Suppressor macrophage treated with lipopolysaccharide for 1 hour (primary cell): ENCODE results near the gene SLC10A3.

ENCODE experiments used
- DNase-seq, 3 donors: peaks; one replicate each; pipeline ENCODE4 v3.0.0-alpha.2; 2020 to 2022

Gene SLC10A3

GRCh38 chrX:154482786-154483185, 7.6 kb downstream of the SLC10A3 start:
- DNase-seq: no peak

DNA sequence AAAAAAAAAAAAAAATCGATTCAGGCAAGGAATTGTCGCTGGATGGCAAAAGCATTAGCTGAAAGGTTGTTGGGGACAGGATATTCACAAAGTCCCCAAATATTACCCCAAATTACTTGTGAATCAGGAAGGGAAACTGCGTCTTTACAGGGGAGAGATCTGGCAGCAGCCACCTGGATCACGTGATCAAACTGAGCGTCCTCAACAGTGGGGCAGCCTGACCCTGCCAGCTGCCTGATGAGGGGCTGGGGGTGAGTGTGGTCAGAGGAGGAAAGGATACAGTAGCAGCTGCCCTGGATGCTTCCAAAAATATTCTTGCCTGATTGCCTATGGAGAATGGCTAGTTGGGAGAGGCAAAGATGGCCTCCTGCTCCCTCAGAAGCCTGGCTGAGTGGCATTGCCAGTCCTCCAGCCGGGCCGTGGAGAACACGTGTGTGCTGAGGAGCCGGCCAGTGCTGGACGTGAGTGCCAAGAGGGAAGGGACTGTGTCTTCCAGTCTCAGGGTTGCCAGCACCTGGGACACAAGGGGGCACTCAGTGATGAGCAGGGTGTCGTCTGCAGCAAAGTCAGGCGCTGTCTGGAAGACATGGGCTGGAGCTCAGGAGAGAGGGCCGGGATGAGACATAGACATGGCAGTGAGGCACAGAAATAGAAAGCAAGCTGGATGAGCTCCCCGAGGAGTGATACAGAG, 8.4 kb downstream of the SLC10A3 start:
- no peak for DNase-seq

DNA sequence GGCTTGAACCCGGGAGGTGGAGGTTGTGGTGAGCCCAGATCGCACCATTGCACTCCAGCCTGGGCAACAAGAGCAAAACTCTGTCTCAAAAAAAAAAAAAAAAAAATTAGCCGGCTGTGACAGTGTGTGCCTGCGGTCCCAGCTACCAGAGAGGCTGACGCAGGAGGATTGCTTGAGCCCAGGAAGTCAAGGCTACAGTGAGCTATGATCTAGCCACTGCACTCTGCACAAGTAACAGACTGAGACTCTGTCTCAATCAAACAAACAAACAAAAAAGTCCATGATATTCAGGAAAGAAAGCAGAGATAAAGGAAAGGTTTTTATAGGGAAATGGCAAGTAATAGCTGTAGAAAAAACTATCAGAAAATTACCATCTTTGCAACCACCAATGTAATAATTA, 9.2 kb downstream of the SLC10A3 start:
- no peak for DNase-seq

DNA sequence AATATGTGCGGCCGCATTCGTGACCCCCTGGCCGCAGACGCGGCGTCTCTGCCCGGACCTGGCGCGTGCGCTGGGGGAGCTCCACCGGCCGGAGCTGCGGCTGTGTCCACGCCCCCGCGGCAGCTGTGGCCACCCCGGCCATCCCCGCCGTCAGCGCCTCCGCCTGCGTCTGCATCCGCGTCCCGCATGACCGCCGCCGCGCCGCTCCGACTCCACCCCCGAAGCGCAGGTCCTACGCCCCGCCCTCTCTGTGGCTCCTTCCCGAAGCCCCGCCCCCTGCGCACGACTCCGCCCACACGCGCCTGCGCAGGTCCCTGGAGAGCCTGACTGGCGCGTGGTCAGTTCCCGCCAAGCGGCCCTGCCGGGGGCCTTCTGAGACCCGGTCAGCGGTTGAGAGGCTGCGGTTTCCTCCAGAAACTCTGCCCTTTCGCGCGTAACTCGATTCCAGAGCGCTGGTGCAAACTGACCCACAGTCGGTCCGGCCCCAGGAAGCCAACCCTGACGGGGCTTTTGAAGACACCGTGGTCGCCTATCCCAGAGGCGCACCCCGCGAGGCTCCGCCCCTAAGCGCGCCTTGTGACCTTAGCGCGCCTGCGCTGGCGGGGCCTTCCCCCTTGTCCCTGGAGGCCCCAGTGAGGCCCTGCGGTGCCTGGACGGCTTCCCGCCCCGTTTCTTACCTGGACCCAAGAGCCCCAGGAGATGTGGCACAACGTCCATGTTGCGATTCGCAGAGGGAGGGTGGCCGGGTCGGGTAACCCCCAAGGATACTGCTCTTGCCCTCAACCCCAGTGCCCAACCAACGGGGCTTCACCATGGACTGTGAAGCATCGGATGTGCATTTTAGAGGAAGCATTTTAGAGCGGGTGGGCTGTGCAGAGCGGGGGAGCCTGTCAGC, 11.5 kb downstream of the SLC10A3 start, which contains the start of gene LAGE3:
Gene LAGE3, minus strand, starts transcription at position 554 of the 895 bp plus-strand sequence. Its CDS starts 366 bp downstream, at position 188.
- DNase-seq: peak; percentile 94 to 97 (median 96)

GRCh38 chrX:154477891-154478477, 12.4 kb downstream of the SLC10A3 start:
- no peak for DNase-seq

GRCh38 chrX:154476821-154477220, 13.6 kb downstream of the SLC10A3 start:
- no peak for DNase-seq

DNA sequence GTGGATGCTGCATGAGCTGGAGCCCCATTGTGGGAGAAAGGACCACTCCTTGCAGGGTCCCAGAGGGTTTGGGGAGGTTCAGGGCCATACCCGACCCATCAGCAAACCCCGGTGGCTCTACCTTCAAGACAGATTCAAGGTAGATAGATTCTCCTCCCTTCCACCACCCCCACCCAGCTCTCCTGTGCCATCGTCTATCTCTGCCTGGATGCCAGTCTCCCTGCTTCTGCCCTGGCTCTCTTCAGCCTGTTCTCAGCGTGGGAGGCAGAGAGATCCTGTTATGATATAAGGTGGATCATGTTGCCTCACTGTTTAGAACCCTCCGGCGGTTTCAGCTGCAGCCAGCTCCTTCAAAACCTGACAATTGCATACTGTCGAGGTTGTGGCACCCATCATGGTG, 16.7 kb downstream of the SLC10A3 start:
- no peak for DNase-seq

- DNase-seq: no peak
Observed at GRCh38 chrX:154472685-154473632, 17.5 kb downstream of the SLC10A3 start.

DNA sequence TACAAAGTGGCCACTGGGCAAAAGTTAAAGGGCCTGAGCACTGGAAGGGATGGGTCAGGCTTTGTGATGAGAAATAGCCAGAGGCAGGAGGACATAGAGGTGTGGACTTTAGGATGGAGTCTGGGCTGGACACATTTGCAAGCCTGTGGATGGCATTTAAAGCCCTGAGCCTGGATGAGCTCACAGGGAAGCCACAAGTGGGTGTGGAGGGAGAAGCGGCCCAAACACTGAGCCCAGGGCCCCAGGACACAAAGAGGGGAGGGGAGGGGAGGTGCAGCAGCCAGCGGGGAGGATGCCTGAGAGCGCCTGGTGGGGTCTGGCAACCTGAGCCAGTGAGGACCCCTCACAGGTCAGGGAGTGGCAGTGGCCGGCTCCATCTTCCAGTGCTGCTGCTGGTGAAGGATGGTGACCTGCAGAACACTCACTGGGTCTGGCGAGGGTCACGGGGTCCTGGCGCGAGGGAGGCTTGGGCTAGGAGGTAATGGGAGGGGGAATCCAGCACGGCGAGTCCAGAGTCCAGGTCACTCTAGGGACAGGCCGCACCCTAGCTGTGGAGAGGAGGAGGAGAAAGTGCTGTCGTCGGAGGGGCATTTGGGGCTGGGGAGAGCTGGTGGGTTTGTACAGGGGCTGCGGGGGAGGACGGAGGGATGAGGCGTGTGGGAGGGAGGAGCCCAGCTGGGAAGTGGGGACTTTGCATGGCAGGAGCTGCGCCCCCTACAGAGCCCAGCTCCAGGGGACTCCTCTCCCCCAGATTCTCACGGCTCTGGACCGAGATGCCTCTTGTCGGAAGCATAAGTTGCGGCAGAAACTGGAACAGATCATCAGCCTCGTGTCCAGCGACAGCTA, 18.4 kb downstream of the SLC10A3 start:
- DNase-seq: no peak

- no peak for DNase-seq
Observed at GRCh38 chrX:154470914-154471568, 19.4 kb downstream of the SLC10A3 start.

DNA sequence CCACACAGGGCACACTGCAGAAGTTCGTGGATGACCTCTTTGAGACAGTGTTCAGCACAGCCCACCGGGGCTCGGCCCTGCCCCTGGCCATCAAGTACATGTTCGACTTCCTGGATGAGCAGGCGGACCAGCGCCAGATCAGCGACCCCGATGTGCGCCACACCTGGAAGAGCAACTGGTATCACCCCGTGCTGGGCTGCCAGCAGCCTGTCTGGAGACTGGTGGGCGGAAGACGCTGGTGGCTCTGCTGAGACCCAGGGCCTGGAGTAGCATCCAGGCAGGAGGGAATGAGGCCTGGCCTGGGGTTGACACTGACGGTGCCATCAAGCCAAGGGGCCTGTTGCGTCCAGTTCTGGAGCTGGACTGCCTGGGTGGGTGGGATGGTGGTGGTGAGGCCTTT, 20.0 kb downstream of the SLC10A3 start:
- DNase-seq: no peak

GRCh38 chrX:154469880-154470279, 20.5 kb downstream of the SLC10A3 start:
- DNase-seq: no peak

- no peak for DNase-seq
Observed at GRCh38 chrX:154469114-154469513, 21.3 kb downstream of the SLC10A3 start.

GRCh38 chrX:154468217-154468616, 22.2 kb downstream of the SLC10A3 start:
- no peak for DNase-seq

DNA sequence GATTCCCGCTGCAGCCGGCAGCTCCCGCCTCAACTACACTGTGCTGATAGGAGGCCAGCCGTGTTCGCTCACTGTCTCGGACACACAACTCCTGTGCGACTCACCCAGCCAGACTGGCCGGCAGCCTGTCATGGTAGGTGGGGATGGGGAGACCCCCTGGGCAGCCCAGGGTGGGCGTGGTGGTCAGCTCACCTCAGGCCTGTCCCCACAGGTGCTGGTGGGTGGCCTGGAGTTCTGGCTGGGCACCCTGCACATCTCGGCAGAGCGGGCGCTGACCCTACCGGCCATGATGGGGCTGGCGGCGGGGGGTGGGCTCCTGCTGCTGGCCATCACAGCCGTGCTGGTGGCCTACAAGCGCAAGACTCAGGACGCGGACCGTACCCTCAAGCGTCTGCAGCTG, 22.9 kb downstream of the SLC10A3 start:
- DNase-seq: no peak

DNA sequence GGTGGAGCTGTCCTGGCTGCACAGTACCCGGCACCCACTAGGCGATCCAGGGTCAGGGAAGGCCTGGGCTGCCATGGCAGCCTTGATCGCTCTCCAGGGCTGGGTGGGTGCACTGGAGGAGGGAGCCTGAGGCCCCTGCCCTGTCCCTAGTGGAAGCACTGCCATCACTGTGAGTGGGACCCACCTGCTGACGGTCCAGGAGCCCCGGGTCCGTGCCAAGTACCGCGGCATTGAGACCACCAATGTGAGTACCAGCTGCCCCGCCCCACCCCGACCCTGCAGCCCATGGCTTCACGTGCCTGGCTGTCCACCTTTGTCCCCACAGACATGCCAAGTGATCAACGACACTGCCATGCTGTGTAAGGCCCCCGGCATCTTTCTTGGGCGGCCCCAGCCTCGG, 23.5 kb downstream of the SLC10A3 start:
- DNase-seq: no peak

GRCh38 chrX:154466036-154466435, 24.4 kb downstream of the SLC10A3 start:
- DNase-seq: no peak

- no peak for DNase-seq
Observed at GRCh38 chrX:154465601-154466000, 24.8 kb downstream of the SLC10A3 start.

- DNase-seq: no peak
Observed at GRCh38 chrX:154464806-154465365, 25.5 kb downstream of the SLC10A3 start.

GRCh38 chrX:154463611-154464220, 26.7 kb downstream of the SLC10A3 start:
- DNase-seq: no peak
